ENCODE data around the gene PCDHGB2.

The PCDHGB2 gene

DNA sequence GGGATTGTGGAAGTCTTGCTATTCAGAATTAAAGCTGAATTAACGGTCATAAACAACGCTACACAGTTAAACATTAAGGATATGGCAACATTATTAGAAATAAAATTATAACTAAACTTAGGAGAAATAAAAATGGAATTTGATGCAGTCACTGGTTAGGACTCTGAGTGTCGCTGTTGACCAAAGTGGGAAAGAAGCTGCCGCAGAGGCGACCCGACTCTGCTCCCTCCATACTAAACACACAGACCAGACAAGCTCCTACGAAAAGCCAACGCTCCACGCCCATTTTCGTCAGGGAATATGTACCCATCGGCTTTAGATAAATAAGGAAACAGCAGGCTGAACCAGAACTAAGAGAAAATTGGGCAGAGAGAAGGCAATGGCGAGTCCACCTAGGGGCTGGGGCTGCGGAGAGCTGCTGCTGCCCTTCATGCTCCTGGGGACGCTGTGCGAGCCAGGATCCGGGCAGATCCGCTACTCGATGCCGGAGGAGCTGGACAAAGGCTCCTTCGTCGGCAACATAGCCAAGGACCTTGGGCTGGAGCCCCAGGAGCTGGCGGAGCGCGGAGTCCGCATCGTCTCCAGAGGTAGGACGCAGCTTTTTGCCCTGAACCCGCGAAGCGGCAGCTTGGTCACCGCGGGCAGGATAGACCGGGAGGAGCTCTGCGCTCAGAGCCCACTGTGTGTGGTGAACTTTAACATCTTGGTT lies 4.3 kb downstream of the PCDHGB2 start, which contains the start of gene PCDHGA5:
Gene PCDHGA5, plus strand, starts transcription at position 211 of the 709 bp plus-strand sequence. Its CDS starts 169 bp downstream, at position 380.
- peak within 1 kb of the TSS; percentile 18 for H3K4me3 ChIP-seq (ENCODE audit: control insufficient read depth, low read depth, low read length)
- no peak for DNase-seq (ENCODE audit: low read depth)
- TF ChIP-seq, protein P1, sequence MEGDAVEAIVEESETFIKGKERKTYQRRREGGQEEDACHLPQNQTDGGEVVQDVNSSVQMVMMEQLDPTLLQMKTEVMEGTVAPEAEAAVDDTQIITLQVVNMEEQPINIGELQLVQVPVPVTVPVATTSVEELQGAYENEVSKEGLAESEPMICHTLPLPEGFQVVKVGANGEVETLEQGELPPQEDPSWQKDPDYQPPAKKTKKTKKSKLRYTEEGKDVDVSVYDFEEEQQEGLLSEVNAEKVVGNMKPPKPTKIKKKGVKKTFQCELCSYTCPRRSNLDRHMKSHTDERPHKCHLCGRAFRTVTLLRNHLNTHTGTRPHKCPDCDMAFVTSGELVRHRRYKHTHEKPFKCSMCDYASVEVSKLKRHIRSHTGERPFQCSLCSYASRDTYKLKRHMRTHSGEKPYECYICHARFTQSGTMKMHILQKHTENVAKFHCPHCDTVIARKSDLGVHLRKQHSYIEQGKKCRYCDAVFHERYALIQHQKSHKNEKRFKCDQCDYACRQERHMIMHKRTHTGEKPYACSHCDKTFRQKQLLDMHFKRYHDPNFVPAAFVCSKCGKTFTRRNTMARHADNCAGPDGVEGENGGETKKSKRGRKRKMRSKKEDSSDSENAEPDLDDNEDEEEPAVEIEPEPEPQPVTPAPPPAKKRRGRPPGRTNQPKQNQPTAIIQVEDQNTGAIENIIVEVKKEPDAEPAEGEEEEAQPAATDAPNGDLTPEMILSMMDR (IDR thresholded peaks at IDR 0.05; ENCODE audit: control insufficient read depth, insufficient read depth, low read depth, low read length, missing control alignments), result peak; percentile 27

DNA sequence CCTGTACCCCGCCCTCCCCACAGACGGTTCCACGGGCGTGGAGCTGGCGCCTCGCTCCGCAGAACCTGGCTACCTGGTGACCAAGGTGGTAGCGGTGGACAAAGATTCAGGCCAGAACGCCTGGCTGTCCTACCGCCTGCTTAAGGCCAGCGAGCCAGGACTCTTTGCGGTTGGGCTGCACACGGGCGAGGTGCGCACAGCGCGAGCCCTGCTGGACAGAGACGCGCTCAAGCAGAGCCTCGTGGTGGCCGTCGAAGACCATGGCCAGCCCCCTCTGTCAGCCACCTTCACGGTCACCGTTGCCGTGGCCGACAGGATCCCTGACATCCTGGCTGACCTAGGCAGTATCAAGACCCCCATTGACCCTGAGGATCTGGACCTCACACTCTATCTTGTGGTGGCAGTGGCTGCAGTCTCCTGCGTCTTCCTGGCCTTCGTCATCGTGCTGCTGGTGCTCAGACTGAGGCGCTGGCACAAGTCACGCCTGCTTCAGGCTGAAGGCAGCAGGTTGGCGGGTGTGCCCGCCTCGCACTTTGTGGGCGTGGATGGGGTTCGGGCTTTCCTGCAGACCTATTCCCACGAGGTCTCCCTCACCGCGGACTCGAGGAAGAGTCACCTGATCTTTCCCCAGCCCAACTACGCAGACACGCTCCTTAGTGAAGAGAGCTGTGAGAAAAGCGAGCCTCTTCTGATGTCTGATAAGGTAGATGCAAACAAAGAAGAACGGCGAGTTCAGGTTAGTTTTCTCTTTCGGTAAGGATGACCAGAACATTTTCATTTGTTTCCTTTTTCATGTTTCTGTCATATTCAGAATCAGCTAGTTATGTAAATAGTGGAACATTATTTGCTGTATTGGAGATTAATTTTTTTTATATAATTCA lies 6.5 kb downstream of the PCDHGB2 start:
- TF ChIP-seq, protein P1 (IDR thresholded peaks at IDR 0.05; ENCODE audit: control insufficient read depth, insufficient read depth, low read depth, low read length, missing control alignments), result no peak
- no peak for DNase-seq (ENCODE audit: low read depth)
- H3K4me3 ChIP-seq (ENCODE audit: control insufficient read depth, low read depth, low read length), result no peak overlapping the region

DNA sequence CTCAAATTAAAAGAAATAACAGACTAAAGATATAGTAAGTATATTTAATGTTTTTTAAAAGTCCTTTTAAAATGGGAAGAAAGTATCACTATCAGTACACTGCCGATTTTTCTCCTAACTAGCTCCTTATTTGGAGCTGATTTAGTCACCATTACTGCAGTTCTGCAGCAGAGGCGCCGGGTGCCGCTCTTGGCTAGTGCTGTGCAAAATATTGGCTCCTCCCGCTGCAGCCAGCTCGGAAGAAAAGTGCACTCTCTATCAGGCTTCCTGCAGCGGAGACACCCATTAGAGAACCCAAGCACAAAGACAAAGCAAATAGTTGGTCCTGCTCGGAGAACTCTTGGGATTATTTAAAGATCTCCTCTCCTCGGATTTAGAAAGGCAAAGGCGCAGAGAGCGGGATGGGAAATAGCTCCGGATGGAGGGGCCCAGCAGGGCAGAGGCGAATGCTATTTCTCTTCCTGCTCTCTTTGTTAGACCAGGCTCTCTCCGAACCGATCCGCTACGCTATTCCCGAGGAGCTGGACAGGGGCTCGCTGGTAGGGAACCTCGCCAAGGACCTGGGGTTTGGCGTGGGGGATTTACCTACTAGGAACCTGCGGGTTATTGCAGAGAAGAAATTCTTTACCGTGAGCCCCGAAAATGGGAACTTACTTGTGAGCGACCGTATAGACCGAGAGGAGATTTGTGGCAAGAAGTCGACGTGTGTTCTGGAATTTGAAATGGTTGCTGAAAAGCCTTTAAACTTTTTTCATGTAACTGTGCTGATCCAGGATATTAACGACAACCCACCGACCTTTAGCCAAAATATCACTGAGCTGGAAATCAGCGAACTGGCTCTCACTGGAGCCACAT lies 10.4 kb downstream of the PCDHGB2 start, which contains the start of gene PCDHGB3:
Gene PCDHGB3, plus strand, starts transcription at position 249 of the 855 bp plus-strand sequence. Its CDS starts 153 bp downstream, at position 402.
- H3K4me3 ChIP-seq (ENCODE audit: control insufficient read depth, low read depth, low read length), result peak within 1 kb of the TSS; percentile 32
- TF ChIP-seq, protein P1 (IDR thresholded peaks at IDR 0.05; ENCODE audit: control insufficient read depth, insufficient read depth, low read depth, low read length, missing control alignments), result peak; percentile 63
- no peak for DNase-seq (ENCODE audit: low read depth)

DNA sequence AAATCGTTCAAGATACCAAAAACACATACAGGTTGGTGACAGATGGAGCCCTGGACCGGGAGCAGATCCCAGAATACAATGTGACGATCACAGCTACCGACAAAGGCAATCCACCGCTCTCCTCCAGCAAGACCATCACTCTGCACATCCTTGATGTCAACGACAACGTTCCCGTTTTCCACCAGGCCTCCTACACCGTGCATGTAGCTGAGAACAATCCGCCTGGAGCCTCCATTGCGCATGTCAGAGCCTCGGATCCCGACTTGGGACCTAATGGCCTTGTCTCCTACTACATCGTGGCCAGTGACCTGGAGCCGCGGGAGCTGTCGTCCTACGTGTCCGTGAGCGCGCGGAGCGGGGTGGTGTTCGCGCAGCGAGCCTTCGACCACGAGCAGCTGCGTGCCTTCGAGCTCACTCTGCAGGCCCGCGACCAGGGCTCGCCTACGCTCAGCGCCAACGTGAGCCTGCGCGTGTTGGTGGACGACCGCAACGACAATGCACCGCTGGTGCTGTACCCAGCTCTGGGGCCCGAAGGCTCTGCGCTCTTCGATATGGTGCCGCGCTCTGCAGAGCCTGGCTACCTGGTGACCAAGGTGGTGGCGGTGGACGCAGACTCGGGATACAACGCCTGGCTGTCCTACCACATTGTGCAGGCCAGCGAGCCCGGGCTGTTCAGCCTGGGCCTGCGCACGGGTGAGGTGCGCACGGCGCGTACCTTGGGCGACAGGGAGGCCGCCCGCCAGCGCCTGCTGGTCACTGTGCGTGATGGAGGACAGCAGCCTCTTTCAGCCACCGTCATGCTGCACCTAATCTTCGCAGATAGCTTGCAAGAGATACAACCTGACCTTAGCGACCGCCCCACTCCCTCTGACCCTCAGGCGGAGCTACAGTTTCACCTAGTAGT lies 12.0 kb downstream of the PCDHGB2 start:
- H3K4me3 ChIP-seq (ENCODE audit: control insufficient read depth, low read depth, low read length), result no peak overlapping the region
- TF ChIP-seq, protein P1 (IDR thresholded peaks at IDR 0.05; ENCODE audit: control insufficient read depth, insufficient read depth, low read depth, low read length, missing control alignments), result no peak

DNA sequence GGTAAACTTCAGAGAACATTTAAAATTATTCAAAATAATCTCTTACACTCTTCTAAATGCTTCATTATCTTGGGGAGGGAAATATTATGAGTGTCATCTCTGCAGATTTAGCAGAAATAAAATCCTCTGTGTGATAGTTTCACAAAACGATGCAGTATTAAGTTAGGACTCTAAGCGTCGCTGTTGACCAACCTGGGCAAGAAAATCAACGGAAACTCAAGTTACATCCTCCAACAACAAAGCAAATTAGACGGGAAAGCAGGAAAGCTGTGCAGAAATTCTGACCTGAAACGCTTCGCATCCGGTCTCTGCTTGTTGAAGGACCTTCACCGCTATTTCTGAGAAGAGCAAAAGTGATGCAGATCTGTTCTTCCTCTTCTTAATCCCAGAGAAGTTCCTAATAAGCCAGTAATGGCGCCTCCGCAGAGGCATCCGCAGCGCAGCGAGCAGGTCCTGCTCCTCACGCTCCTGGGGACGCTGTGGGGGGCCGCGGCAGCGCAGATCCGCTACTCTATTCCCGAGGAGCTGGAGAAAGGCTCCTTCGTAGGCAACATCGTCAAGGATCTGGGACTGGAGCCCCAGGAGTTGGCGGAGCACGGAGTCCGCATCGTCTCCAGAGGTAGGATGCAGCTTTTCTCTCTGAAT lies 14.0 kb downstream of the PCDHGB2 start, which contains the start of gene PCDHGA6:
Gene PCDHGA6, plus strand, starts transcription at position 219 of the 645 bp plus-strand sequence. Its CDS starts 193 bp downstream, at position 412.
- TF ChIP-seq, protein P1 (IDR thresholded peaks at IDR 0.05; ENCODE audit: control insufficient read depth, insufficient read depth, low read depth, low read length, missing control alignments), result peak; percentile 66
- DNase-seq (ENCODE audit: low read depth), result no peak
- peak within 1 kb of the TSS; percentile 39 for H3K4me3 ChIP-seq (ENCODE audit: control insufficient read depth, low read depth, low read length)

More for the DNA sequence above, 12.0 kb downstream of the PCDHGB2 start:
- DNase-seq (ENCODE audit: low read depth), result no peak
